HG03469 (cell line): ENCODE results near the gene WASHC3.
A peak's percentile ranks its signal among the peaks of the same experiment; 100 is the strongest.
"Not testable (repeated sequence)": the region's sequence is repeated elsewhere in the genome, so short reads cannot be mapped to it uniquely, and the experiment has no call there.

Experiments
- ATAC-seq: cut with Tn5 transposase; IDR thresholded peaks from one replicate; pipeline ENCODE4 v1.9.1; 2021; ENCODE audit warnings: mild to moderate bottlenecking, moderate library complexity, moderate number of reproducible peaks; ENCODE audit not compliant: unreplicated experiment

Gene WASHC3

GRCh38 chr12:102061560-102062418 is at the start of gene WASHC3:
TSS of gene WASHC3 (minus strand) at chr12:102061991. CDS start at chr12:102061962, 29 bp downstream.
- peak; percentile 82 for ATAC-seq

GRCh38 chr12:102110782-102111181 is 49.0 kb upstream of the WASHC3 start:
- ATAC-seq: no peak

GRCh38 chr12:102107970-102108369 is 46.2 kb upstream of the WASHC3 start:
- ATAC-seq: no peak

GRCh38 chr12:102106905-102107304 is 45.1 kb upstream of the WASHC3 start:
- ATAC-seq: no peak

- ATAC-seq: no peak
Measured at GRCh38 chr12:102096855-102097254, 35.1 kb upstream of the WASHC3 start.

- ATAC-seq: peak; percentile 70
Measured at GRCh38 chr12:102095677-102096263, 34.0 kb upstream of the WASHC3 start.

- no peak for ATAC-seq
Measured at GRCh38 chr12:102093319-102093718, 31.5 kb upstream of the WASHC3 start.

- ATAC-seq: not testable (repeated sequence)
Measured at GRCh38 chr12:102089228-102089835, 27.5 kb upstream of the WASHC3 start.

GRCh38 chr12:102080842-102081241 is 19.1 kb upstream of the WASHC3 start:
- no peak for ATAC-seq

- not testable (repeated sequence) for ATAC-seq
Measured at GRCh38 chr12:102072092-102072491, 10.3 kb upstream of the WASHC3 start.

- no peak for ATAC-seq
Measured at GRCh38 chr12:102069707-102070106, 7.9 kb upstream of the WASHC3 start.

GRCh38 chr12:102067574-102068258 is 5.9 kb upstream of the WASHC3 start:
- ATAC-seq: no peak

GRCh38 chr12:102064476-102064875 is 2.7 kb upstream of the WASHC3 start:
- no peak for ATAC-seq

GRCh38 chr12:102063069-102063468 is 1.3 kb upstream of the WASHC3 start:
- ATAC-seq: no peak

- no peak for ATAC-seq
Measured at GRCh38 chr12:102062419-102062806, 622 bp upstream of the WASHC3 start.

- peak; percentile 35 for ATAC-seq
Measured at GRCh38 chr12:102061096-102061559, 663 bp downstream of the WASHC3 start.

GRCh38 chr12:102059343-102059742 is 2.4 kb downstream of the WASHC3 start:
- ATAC-seq: no peak

GRCh38 chr12:102054345-102054744 is 7.4 kb downstream of the WASHC3 start:
- ATAC-seq: no peak

GRCh38 chr12:102053062-102053349 is 8.8 kb downstream of the WASHC3 start:
- no peak for ATAC-seq

GRCh38 chr12:102052192-102053061 is 9.4 kb downstream of the WASHC3 start:
- no peak for ATAC-seq
